CMK (cell line): ENCODE data around the gene URGCP.
A peak's percentile ranks its signal among the peaks of the same experiment; 100 is the strongest.
"Not testable (repeated sequence)": the region's sequence is repeated elsewhere in the genome, so short reads cannot be mapped to it uniquely, and the experiment has no call there.

Experiments used
- DNase-seq: peaks from one replicate; pipeline ENCODE4 v3.0.0-alpha.2; 2010; ENCODE audit warnings: low read depth

Gene URGCP

DNA sequence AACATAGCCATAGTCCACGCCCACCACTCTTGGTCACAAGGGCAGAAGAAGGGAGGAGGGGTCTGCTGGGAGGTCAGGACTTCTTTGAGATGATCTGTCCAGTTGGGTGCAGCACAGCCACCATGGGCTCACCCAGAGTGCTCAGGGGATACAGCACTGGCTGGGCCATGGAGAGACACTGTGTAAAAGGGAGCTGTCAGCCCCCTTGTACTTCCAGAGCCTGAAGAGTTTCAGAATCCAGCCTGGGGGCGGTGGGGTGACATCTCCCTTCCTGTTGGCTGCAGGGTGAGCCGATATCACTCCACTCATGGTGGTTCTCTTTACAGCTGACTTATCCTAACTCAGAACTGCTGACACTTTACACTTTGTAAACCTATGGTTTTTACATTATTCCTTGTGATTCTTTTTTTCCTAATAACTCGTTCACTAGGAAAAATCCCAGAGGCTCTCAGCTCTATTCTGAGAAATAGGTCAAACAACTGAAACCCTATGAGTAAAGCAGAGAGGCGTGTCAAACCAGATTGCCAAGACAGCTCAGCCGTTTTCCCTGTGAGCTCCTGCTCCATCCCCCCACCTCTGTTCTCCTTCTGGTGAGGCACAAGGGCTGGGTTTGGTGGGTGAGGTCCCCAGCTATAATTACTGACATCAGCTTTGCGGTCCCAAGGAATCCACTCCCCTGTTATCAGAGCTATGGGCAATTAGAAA lies 33.8 kb downstream of the URGCP start:
- DNase-seq, result no peak

DNA sequence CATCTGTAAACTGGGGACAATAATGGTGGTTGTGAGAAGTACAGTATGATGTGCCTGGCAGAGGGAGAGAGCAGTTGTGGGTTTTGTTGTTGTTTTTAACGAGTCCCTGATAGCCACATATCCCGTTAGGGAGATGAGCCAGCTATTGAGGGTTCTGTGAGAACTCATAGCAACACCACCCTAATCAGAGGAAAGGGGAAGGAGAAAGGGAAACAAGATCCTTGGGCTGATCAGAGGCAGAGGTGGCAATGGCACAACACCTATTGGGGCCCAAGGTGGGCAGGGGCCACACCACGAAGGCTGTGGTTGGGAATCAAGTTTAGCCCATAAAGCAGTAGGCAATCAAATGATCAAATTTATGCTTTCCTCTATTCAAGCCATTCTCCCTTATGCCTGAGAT lies 35.3 kb downstream of the URGCP start:
- DNase-seq, result no peak

DNA sequence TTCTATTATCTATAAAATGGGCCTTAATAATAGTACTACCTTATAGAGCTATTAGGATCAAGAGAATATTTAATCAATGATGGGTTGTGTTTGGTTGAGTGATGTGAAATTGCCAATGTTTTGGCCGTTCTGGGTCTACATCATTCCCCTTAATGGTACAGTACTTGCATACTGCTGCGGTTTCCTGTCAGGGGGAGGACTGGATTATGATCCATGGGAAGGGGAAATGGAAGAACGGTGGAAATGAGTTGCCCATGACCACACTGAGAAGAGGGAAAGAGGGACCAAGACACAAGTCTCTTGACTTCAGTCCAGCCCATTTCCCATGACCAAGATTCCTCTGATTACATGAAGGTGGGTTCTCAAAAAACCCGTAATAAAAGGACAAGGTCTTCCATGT lies 36.1 kb downstream of the URGCP start:
- DNase-seq, result no peak

DNA sequence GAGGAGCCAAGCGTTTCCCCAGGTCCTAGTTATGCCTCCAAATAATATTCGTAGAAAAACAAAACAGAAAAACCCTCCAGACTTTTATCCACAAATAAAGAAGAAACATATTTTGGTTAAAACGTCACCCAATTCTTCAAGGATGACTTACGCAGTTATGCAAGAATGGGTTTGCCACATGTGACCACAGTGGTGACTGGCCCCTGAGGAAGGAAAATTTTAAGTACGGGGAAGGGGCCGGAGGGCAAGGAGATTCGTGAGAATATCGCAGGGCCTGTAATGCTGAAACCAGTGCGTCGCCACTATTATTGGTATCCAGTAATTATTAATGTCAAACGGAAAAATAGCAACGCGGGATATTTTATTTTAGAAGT lies 36.5 kb downstream of the URGCP start:
- no peak for DNase-seq

DNA sequence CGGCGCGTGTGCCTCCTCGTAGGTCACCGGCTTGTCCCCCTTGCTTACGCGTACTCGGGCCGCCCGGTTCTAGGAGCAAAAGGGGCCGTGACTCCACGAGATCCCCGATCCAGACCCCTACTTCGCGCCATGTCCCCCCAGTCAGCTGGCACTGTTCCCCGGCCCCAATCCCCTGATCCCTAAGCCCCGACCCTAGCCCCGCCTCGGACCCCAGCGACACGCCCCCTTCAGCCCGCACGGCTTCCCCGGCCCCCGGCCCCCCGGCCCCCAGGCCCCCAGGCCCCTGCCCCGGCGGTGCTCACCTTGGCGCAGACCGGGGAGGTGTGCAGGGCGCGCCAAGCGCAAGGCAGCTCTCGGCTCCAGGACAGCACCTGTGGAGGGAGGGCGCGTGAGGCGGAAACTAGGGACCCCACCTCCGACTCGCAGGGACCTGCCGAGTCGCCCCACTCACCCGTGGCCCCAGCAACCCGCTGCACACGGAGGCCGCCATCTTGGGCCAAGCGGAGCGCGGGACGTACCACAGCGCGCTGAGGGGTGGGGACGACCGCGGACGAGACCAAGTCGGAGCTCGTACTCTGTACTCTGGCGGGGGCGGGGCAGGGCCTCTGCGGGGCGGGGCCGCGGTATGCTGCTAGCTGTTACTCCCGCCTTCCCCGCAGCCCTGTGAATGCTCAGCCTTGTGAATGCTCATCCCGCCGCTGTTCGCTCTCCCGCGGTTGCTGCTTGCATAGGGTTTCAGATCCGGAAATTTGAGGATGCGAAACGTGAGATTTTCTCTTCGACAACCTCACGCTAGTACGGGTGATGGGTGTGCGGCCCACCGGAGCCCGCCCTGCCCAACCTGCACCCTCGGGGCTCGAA lies 37.2 kb downstream of the URGCP start, which contains the start of gene MRPS24:
TSS of gene MRPS24 (minus strand) at position 512 of the 861 bp plus-strand sequence. CDS start at position 490, 22 bp downstream.
- DNase-seq, result peak; percentile 88

DNA sequence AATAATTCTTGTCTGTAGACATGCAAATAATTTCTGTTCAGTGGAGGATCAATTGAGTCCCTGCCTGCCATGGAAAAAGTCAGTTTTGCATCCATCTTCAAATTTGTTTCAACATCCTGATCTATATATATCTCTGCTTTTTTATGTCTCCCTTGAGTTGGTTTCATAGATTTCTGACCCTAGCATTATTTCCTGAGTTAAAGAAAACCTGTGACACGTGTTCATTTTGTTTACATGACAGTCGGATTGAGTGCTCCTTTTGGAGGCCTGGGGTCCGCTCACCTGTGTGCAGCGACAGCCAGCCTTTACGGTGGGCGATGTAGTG lies 37.8 kb downstream of the URGCP start:
- DNase-seq, result no peak

DNA sequence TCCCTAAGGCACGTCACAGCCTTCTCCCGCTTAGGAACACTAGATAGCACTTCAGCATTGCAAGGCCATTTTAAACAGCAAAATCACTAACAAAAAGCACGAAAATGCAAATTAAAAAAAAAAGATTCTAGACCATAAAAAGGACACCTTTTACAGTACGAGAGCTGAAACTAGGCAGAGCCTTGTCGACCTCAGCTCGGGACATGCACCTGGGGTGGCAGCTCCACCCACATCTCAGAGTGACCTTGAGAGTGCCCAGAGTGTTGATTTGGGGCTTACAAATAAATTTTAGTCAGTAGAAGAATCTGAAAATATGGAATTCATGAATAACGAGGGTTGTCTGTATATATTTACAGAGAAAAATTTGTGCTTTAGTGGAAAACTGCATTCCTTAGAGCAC lies 38.2 kb downstream of the URGCP start:
- no peak for DNase-seq

DNA sequence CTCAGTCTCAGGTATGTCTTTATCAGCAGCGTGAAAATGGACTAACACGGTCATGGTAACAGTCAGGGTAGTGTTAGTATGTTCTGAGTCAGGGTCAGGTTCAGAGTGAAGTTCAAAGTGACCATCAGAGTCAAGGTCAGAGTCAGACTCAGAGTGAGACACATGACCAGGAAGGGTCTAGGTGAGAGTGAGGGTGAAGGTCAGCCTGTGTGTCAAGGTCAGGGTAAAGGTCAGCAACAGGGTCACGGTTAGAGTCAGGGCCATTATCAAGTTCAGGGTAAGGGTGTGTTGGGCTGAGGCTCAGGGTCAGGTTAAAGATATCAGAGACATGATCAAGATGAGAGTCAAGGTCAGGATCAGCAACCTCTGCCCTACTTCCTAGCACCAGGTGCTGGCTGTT lies 41.1 kb downstream of the URGCP start:
- DNase-seq, result no peak

DNA sequence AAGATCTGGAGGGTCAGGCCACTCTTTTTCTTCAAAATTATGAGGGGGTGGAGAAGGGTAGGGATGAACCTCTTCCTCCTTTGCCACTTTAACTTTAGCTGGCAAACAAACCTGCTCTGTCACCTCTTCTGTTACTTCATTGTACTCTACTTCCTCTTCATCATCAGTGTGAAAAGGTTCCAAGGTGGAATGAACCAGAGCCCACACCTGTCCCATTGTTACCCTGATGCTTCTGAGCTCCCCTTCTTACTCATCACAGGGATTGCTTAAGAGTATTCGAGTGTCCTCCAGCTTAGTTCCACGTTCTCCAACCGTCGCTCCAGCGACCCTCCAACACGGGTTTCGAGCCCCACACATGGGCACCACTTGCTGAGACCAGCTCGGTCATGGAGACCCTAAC lies 42.3 kb downstream of the URGCP start:
- DNase-seq, result no peak

DNA sequence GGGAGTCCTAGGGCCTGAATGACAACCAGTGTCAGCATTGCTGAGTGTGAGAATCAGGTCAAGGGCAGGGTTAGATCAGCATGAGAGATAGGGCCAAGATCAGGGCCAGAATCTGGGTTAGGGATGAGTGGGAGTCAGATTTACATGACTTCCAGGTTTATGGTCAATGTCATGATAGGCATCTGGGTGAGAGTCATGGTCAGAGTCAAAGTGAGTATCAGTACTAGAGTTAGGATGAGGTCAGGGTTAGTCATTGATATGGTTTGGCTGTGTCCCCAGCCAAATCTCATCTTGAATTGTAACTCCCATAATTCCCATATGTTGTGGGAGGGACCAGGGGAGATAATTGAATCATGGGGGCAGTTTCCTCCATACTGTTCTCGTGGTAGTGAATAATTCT lies 49.4 kb downstream of the URGCP start:
- DNase-seq, result no peak

DNA sequence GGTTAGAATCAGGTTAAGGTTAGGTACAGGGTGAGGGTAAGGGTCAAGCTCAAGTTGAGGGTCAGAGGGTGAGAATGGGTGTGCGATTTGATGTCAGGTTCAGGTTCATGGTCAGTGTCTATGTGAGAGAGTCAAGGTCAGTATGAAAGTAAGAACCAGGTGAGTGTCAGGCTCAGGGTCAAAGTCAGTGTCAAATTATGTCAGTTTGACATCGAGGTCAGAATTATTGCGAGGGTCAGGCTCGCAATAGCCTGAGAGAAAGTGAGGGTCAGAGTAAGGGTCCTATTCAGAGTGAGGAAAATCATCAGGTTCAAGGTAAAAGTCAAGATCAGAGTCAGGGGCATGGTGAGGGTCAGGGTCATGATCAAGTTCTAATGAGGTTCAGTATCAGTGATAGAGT lies 50.1 kb downstream of the URGCP start:
- DNase-seq, result no peak

DNA sequence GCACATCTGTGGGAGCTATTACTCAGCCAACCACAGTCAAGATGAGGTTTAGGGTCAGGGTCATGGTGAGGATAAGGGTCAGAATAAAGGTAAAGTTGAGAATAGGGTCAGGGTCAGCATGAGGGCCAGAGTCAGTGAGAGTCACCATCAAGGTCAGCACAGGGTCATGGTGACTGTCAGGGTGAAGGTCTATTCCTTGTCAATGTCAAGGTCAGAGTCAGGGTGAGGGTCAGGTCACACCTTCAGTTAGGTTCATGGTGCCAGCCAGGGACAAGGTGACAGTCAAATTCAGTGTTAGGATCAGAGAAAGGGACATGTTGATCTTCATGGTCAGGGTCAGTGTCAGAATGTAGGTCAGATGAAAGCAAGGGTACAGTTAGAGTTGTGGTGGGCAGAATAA lies 51.2 kb downstream of the URGCP start:
- DNase-seq, result no peak

DNA sequence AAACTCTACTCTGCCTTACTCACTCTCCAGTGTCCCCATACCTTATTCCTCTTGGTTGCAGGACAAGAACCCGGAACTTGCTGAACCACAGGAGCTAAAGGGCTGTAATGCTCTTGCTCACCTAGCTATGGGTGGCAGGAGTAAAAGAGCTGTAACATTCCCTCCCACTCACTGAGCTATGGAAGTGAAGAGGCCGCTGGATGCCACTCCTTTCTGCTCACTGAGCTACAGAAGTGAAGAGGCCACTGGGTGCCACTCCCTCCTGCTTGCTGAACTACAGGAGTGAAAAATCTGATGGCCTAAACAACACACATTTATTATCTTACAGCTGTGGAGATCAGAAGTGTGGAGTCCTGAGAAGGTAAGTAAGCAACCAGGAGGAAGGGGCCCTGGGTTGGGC lies 54.6 kb downstream of the URGCP start:
- no peak for DNase-seq

DNA sequence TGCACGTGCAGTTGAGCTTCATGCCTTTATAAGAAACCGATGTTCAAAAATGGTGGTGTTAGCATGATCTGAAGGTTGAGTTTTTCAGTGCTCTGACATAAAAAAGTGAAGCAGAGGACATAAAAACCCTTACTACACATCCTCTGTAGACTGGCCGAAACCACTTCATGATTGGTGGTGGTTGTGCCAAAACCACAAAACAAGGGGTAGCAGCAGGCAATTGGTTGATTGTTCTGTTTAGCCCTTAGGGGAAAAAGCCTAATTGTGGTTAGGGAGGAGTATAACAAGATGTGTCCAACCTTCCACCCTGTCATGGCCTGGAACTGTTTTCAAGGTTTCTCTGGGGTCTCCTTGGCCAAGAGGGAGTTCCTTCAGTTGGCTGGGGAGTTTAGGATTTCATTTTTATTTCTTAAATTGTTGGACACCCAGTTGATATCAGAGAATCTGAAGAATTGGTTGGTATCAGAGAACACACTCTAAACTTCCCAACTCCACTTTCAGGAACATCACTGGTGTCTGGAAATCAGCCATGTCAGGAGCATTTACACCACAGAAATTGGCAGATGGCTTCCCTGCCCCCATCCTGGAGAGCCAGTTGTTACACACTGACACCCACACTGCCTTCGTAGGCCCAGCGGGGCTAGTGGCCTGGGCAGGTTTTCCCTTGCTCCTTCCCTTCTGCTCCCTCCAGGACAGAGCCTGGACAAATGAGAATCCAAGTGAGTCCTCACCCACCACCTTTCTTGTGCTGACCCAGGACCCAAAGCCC lies 55.9 kb downstream of the URGCP start:
- DNase-seq, result no peak

DNA sequence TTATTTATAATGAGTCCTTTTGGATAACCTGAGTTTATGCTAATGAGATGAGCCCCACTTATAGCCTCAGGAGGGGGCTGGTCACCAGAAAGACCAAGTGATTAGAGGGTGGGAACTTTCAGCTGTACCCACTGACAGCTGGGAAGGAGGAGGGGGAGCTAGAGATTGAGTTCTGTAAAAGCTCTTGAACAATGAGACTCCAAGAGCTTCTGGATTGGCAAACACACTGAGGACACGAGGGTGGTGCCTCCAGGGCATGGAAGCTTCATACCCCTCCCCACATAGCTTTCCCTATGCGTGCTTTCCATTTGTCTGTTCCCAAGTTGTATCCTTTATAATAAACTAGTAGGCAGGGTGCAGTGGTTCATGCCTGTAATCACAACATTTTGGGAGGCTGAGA lies 57.3 kb downstream of the URGCP start:
- DNase-seq, result no peak

DNA sequence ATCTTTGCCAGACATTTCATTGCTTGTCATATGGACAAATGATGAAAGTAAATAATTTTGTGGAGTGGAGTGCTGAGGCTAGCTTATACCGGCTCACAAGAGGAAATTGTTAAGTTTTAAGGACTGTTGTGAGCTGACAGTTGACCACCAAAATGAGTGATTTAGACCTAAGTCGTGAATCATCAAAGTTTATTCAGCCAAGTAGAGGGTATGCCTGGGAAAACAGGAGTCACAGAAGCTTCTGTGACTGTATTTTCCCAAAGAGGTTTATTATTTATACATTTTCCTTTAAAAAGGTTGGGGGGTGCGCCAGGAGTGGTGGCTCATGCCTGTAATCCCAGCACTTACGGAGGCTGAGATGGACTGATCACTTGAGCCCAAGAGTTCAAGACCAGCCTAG lies 58.9 kb downstream of the URGCP start:
- DNase-seq, result no peak

DNA sequence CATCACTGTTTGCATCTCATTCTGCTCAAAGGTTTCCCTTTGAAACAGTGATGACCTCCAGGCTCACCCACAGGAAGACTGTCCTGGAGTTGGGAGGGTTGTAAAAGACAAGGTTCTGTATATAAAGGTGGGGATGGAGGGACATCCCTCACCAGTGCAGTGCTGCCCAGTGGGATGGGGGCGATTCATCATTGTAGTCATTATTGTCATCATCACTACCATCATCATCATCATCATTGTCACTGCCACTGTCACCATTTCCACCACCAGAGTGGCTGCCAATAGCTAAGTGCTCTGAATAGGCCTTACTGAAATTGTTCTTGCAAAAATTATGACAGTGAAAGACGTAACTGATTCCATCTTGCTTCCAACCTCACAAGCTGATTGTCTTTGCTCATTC lies 61.7 kb downstream of the URGCP start:
- DNase-seq, result no peak

DNA sequence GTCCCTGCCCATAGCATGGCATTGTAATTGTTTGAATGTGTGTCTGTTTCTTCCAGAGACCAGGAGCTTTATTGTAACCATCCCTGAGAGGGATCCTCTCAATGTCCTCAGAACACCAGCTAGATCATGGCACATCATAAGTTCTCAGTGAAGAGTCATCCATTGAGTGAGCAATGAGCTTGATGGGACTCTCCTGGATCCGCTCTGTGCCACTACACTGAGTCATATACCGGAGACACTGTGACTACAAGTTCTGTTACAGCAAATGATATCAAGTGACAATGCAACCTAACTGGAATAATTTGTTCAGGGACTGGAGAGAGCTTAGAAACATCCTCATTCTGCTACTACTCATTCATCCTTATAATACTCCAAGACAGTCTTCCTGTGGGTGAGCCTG lies 62.1 kb downstream of the URGCP start:
- no peak for DNase-seq

DNA sequence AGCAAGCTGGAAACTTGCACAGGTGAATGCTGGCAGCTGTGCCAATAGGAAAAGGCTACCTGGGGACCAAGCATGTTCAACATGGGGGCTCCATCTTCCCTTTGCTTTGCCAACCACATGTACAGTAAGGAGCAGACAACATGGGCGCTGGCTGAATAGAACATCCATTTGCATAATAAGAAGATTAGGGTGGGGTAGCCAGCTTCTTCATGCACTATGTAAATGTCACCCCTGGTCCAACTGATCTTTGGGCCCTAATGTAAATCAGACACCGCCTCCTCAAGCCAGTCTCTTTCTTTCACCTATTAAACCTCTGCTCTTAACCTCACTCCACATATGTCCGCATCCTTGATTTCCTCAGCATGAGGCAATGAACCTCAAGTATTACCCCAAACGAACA lies 63.1 kb downstream of the URGCP start:
- no peak for DNase-seq

DNA sequence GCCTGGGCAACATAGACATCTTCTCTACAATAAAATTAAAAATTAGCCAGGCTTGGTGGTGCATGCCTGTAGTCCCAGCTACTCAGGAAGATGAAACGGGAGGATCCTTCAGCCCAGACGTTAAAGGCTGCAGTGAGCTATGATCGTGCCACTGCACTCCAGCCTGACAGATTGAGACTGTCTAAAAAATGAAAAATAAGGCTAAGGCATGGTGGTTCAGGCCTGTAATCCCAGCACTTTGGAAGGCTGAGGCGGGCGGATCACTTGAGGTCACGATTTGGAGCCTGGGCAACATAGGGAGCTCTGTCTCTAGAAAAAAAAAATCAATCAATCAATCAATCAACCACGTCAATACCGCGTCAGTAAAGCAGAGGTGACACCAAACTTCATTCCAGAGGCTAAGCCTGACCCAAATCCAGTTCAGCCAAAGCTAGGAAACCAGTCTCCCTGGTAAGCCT lies 68.2 kb downstream of the URGCP start:
- no peak for DNase-seq

DNA sequence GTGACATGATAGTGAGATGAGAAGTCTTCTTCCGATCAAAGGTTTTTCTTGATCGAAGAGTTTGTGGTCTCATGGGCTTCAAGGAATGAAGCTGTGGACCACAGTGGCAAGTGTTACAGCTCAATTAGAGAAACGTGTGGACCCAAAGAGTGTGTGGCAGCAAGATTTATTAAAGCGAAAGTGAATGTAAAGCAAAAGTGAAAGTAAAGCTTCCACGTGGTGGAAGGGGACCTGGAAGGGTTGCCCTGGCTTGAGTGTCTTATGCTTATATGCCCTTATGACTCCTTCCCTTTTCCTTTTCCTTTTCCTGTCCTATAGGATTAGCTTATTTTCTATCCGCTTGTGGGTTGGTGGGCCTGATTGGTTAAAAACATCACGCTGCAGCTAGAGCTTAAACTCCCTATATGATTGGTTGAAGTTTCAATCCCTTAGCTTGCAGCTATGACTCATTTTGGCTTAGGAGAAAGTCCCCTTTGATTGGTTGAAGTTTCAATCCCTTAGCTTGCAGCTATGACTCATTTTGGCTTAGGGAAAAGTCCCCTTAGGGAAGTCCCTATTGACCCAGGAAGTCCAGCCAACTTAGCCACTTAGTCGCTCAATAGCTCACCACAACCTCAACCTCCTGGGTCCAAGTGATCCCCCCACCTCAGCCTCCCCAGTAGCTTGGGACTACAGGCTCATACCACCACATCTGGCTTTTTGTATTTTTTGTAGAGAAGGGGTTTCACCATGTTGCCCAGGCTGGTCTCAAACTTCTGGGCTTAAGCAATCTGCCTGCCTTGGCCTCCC lies 71.7 kb downstream of the URGCP start:
- no peak for DNase-seq

DNA sequence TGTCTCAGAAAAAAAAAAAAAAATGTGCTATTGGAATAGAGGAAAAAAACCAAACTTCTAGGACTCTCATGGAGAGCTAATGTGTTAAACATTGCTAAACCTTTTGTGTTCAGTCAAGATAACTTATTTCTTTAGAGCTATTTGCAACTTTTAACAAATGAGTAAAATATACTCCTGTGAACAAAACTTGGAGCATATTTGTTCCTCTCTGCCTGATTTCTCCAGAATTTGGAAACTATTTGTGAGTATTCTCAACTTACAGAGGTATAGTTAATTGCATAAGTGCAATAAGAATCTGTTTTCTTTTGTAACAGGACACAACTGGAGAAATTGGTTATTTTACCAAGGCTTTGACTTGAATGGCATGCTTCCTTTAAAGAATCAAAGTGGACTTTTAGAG lies 75.5 kb downstream of the URGCP start:
- DNase-seq, result not testable (repeated sequence)
